HEK293 (cell line): ENCODE results near the gene OGFRL1.

Experiments used
- KLF7 ChIP-seq: fragments of 450-650 bp; formaldehyde crosslinking; IDR thresholded peaks from 2 replicates; pipeline ENCODE4 v1.5.1; 2016; ENCODE audit warnings: missing biosample characterization, missing genetic modification characterization, borderline replicate concordance
- PRDM1 ChIP-seq: fragments of 450-650 bp; formaldehyde crosslinking; IDR thresholded peaks from 2 replicates; pipeline ENCODE4; 2016; ENCODE audit warnings: missing biosample characterization, missing genetic modification characterization
- ZBTB11 ChIP-seq: fragments of 450-650 bp; formaldehyde crosslinking; conservative IDR thresholded peaks from 2 replicates; pipeline ENCODE4 v1.5.1; 2016; ENCODE audit warnings: low read depth, missing biosample characterization, missing genetic modification characterization
- ZBTB21 ChIP-seq: fragments of 450-650 bp; formaldehyde crosslinking; IDR thresholded peaks from 2 replicates; pipeline ENCODE4 v1.5.1; 2017; ENCODE audit warnings: missing biosample characterization, missing genetic modification characterization
- ZBTB26 ChIP-seq: fragments of 450-650 bp; formaldehyde crosslinking; optimal IDR thresholded peaks from 2 replicates; pipeline ENCODE3; 2016; ENCODE audit warnings: missing biosample characterization, mild to moderate bottlenecking, missing genetic modification characterization
- ZNF19 ChIP-seq: fragments of 450-650 bp; formaldehyde crosslinking; IDR thresholded peaks from 2 replicates; pipeline ENCODE4; 2016; ENCODE audit warnings: missing biosample characterization, missing genetic modification characterization, low read depth
- ZNF274 ChIP-seq, 2 experiments: fragments of 200-500 bp in 1 of 2; fragments of 450-650 bp in 1 of 2; sonication (Bioruptor generic) in 1 of 2; formaldehyde crosslinking in 1 of 2; IDR thresholded peaks; 2 replicates each; pipeline versions ENCODE4 v1.5.1 to v1.6.1; 2014 to 2016; ENCODE audit warnings: borderline replicate concordance in 1 of 2, inconsistent platforms in 1 of 2, low read length in 1 of 2, missing biosample characterization in 1 of 2, missing genetic modification characterization in 1 of 2
- ZNF341 ChIP-seq: fragments of 450-650 bp; formaldehyde crosslinking; IDR thresholded peaks from 2 replicates; pipeline ENCODE4; 2016; ENCODE audit warnings: low read depth, missing biosample characterization, missing genetic modification characterization
- ZSCAN4 ChIP-seq: fragments of 450-650 bp; formaldehyde crosslinking; IDR thresholded peaks from 2 replicates; pipeline ENCODE4 v1.5.1; 2017; ENCODE audit warnings: missing biosample characterization, missing genetic modification characterization
- TF ChIP-seq, protein P1 (sequence below): sonication (generic); formaldehyde crosslinking; IDR thresholded peaks from 2 replicates; pipeline ENCODE4 v1.8.1; 2022; ENCODE audit warnings: mild to moderate bottlenecking, moderate library complexity, missing genetic modification reagents
- TF ChIP-seq, protein P2 (sequence below): fragments of 450-650 bp; formaldehyde crosslinking; IDR thresholded peaks from 2 replicates; pipeline ENCODE4 v1.5.1; 2016; ENCODE audit warnings: missing biosample characterization, missing genetic modification characterization
- TF ChIP-seq, protein P3 (sequence below): fragments of 450-650 bp; formaldehyde crosslinking; IDR thresholded peaks from 2 replicates; pipeline ENCODE4 v1.5.1; 2016; ENCODE audit warnings: missing biosample characterization, missing genetic modification characterization

DNA sequence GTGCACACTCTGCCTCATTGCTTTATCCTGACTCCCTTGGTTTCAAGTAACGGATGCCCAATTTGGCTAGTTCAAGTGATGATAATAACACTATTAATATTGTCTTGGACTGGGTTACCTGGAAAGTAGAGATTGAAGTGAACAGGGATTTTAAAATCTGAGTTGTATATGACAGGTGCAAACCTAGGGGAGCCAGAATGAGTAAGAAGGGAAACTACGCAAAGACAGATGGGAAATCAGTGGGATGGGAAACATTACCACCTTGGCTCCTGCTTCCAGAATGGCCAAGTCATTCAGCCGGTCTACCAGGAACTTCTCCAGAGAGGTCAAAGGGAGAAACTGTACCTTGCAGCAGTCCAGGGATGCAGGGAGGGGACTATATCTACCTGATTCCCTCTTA is 41.9 kb downstream of the OGFRL1 start:
- no peak for TF ChIP-seq ZNF341 (tag by site-specific recombination)
- TF ChIP-seq, protein P1, sequence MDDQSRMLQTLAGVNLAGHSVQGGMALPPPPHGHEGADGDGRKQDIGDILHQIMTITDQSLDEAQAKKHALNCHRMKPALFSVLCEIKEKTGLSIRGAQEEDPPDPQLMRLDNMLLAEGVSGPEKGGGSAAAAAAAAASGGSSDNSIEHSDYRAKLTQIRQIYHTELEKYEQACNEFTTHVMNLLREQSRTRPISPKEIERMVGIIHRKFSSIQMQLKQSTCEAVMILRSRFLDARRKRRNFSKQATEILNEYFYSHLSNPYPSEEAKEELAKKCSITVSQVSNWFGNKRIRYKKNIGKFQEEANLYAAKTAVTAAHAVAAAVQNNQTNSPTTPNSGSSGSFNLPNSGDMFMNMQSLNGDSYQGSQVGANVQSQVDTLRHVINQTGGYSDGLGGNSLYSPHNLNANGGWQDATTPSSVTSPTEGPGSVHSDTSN (CRISPR knock-in tag) = no peak
- TF ChIP-seq, protein P2, sequence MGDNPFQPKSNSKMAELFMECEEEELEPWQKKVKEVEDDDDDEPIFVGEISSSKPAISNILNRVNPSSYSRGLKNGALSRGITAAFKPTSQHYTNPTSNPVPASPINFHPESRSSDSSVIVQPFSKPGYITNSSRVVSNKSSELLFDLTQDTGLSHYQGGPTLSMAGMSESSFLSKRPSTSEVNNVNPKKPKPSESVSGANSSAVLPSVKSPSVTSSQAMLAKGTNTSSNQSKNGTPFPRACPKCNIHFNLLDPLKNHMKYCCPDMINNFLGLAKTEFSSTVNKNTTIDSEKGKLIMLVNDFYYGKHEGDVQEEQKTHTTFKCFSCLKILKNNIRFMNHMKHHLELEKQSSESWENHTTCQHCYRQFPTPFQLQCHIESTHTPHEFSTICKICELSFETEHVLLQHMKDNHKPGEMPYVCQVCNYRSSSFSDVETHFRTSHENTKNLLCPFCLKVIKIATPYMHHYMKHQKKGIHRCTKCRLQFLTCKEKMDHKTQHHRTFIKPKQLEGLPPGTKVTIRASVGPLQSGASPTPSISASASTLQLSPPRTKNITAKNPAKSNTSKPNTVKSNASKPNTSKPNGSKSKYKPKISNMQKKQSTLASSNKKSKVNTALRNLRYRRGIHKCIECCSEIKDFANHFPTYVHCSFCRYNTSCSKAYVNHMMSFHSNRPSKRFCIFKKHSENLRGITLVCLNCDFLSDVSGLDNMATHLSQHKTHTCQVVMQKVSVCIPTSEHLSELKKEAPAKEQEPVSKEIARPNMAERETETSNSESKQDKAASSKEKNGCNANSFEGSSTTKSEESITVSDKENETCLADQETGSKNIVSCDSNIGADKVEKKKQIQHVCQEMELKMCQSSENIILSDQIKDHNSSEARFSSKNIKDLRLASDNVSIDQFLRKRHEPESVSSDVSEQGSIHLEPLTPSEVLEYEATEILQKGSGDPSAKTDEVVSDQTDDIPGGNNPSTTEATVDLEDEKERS = no peak
- no peak for TF ChIP-seq ZNF274 (IDR thresholded peaks at IDR 0.05; ENCODE audit: low read length)
- TF ChIP-seq ZNF274 (tag by site-specific recombination; IDR thresholded peaks at IDR 0.05; ENCODE audit: borderline replicate concordance) = no peak
- TF ChIP-seq, protein P3, sequence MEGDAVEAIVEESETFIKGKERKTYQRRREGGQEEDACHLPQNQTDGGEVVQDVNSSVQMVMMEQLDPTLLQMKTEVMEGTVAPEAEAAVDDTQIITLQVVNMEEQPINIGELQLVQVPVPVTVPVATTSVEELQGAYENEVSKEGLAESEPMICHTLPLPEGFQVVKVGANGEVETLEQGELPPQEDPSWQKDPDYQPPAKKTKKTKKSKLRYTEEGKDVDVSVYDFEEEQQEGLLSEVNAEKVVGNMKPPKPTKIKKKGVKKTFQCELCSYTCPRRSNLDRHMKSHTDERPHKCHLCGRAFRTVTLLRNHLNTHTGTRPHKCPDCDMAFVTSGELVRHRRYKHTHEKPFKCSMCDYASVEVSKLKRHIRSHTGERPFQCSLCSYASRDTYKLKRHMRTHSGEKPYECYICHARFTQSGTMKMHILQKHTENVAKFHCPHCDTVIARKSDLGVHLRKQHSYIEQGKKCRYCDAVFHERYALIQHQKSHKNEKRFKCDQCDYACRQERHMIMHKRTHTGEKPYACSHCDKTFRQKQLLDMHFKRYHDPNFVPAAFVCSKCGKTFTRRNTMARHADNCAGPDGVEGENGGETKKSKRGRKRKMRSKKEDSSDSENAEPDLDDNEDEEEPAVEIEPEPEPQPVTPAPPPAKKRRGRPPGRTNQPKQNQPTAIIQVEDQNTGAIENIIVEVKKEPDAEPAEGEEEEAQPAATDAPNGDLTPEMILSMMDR (tag by site-specific recombination) = no peak
- TF ChIP-seq ZNF19 = no peak
- TF ChIP-seq ZSCAN4 (tag by site-specific recombination) = no peak
- TF ChIP-seq ZBTB26 (tag by site-specific recombination) = no peak
- no peak for TF ChIP-seq PRDM1
- TF ChIP-seq ZBTB21 (tag by site-specific recombination) = no peak
- TF ChIP-seq KLF7 (tag by site-specific recombination) = no peak
- no peak for TF ChIP-seq ZBTB11 (tag by site-specific recombination)
